Heart left ventricle (tissue), 16 donors: ENCODE results near the gene CCDC194. TPM values are rescaled to one million over a fixed set of nuclear protein-coding genes. Genes with fewer than 3 reads are reported as not detected.

Experiments used
- ATAC-seq, 4 donors: fragments of 200-7000 bp; cut with Tn5 transposase; one replicate each; pipeline ENCODE4 v1.9.1; 2020 to 2022; ENCODE audit warnings: moderate library complexity in 4 of 4, mild to moderate bottlenecking in 3 of 4, moderate number of reproducible peaks in 1 of 4
- DNase-seq, 5 donors: peaks; one replicate each; pipeline ENCODE4 v3.0.0-alpha.2; 2020
- H3K27ac ChIP-seq, 12 donors: fragments of 200-600 bp; sonication (generic) in 4 of 12; one replicate each; pipeline versions ENCODE4 v1.5.0 to v1.8.0; 2016 to 2022; ENCODE audit warnings: mild to moderate bottlenecking in 2 of 12
- H3K27me3 ChIP-seq, 9 donors: fragments of 200-600 bp; sonication (generic) in 2 of 9; one replicate each; pipeline versions ENCODE4 v1.5.1 to v1.8.0; 2016 to 2022; ENCODE audit warnings: mild to moderate bottlenecking in 3 of 9
- H3K36me3 ChIP-seq, 9 donors: fragments of 200-600 bp; sonication (generic) in 2 of 9; one replicate each; pipeline versions ENCODE4 v1.5.0 to v1.8.0; 2018 to 2022; ENCODE audit warnings: mild to moderate bottlenecking in 2 of 9
- H3K4me1 ChIP-seq, 12 donors: fragments of 200-600 bp; sonication (generic) in 4 of 12; one replicate each; pipeline versions ENCODE4 v1.5.0 to v1.8.0; 2016 to 2022; ENCODE audit warnings: mild to moderate bottlenecking in 3 of 12
- H3K4me3 ChIP-seq, 12 donors: fragments of 200-600 bp; sonication (generic) in 4 of 12; one replicate each; pipeline versions ENCODE4 v1.5.0 to v1.8.0; 2017 to 2022; ENCODE audit warnings: mild to moderate bottlenecking in 9 of 12, moderate library complexity in 4 of 12
- H3K9me3 ChIP-seq, 12 donors: fragments of 200-600 bp; sonication (generic) in 4 of 12; one replicate each; pipeline versions ENCODE4 v1.5.0 to v1.8.0; 2016 to 2022; ENCODE audit warnings: mild to moderate bottlenecking in 1 of 12
- CTCF ChIP-seq, 12 donors: fragments of 200-600 bp; sonication (generic) in 4 of 12; IDR thresholded peaks; one replicate each; pipeline versions ENCODE4 v1.5.0 to v1.8.0; 2018 to 2022; ENCODE audit warnings: antibody characterized with exemption in 12 of 12, mild to moderate bottlenecking in 5 of 12
- POLR2A ChIP-seq, 2 donors: fragments of 450-650 bp; IDR thresholded peaks; one replicate each; pipeline ENCODE4 v1.6.1; 2017; ENCODE audit warnings: antibody characterized with exemption in 2 of 2, mild to moderate bottlenecking in 2 of 2, moderate library complexity in 2 of 2
- WGBS, 4 donors: extraction: QIAGEN DNeasy Blood & Tissue Kit in 2 of 4; methylation state at CpG; one replicate each; pipeline versions ENCODE4 v1.1.5 to v1.1.7; 2013 to 2018; 5-methylcytosine and 5-hydroxymethylcytosine counted together
- intact Hi-C, 10 donors: fragments of 100-400 bp; cut with DNase I; formaldehyde crosslinking; loops; one replicate each; pipeline versions ENCODE4 v1.11.1 to v1.14.2; 2022
- polyA plus RNA-seq, 2 donors: library from polyadenylated mRNA; stranded (reverse); fragments of 200-250 nt; gene quantifications; one replicate each; pipeline ENCODE4 v1.2.3, GENCODE V29; 2013
- total RNA-seq, 9 donors: library from RNA; depleted of rRNA in 2 of 9; stranded (reverse); fragments of >200 nt in 2 of 9; fragmentation: NEBNext Ultra II Directional in 3 of 9; extraction: Animal tissue kit (Norgen Biotek cat#: 25700) in 3 of 9; gene quantifications; one replicate each; pipeline versions ENCODE4 v1.1.0 to v1.2.4, GENCODE V29; 2016 to 2023
- donor health status: ischemic (EF 13 %, LVEDD 7.1; RV severe dilation, severe dysfunction).
- donor health status: healthy with polysubstance abuse.
- donor health status: DM: no; HTN: yes; CAD: no.
- donor health status: DM: no; HTN: no; CAD: no.
- donor health status: ischemic (EF 25% LVEDD 6.9; RV normal size, moderate dysfunction).
- donor health status: ischemic (EF 25% LVEDD 5.7; RV mildly dilated, moderate dysfunction).
- donor health status: healthy.
- donor health status: DM: yes; HTN: yes; CAD: no.
- donor health status: ischemic (EF 35%, LVEDD 5.7; RV mildly dilated, moderate dysfunction).
- donor health status: nonischemic (EF 11% LVEDD 7.7; RV severe dilation, severe dysfunction).
- donor health status: DM: yes; HTN: yes; CAD: no.
- donor health status: PGD.
- donor health status: ischemic (EF 29% LVEDD 5.4; RV normal size, mild dysfunction).
- donor health status: nonischemic (EF 23%, LVEDD 6.1; RV moderate dilation, normal function).

Gene CCDC194
- total and polyA plus RNA-seq, 11 donors = 0.23 to 0.53 (median 0.37) TPM; not detected in 8

DNA sequence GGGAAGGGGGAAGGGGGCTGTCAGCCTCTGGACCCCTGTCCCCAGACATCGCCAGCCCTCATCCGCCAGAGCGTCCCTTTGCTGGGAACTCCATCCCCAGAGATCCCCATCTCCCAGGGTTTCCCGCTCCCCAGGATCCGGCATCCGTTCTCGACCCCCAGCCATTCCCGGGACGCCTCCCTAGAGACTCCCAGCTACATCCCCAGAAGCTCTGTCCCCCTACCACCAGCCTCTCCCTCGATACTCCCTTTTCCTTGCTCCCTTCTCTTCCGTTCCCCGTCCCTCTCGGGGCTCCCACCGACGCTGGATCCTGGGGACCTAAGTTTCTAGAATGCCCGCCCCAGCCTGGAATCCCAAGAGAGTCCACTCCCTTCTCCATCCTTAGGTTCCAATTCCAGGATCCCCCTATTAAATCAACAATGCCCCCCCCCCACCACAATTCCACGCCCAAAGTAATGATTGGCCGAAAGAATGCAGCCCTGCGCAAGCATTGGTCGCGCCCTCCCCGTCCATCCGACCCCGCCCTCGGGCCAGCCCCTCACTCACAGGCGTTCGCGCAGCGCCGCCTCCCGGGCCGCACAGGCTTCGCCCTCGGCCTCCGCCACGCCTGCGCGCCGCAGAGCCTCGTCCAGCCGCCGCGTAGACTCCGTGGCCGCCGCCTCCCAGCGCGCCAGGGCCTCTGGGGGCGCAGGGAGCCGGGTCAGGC lies 3.2 kb downstream of the CCDC194 start:
- Histone ChIP-seq H3K36me3 (no peaks in the 10 kb centered on the region), H3K4me1 (peaks cover 2 to 44% (median 17%) of the 10 kb centered on the region in 12 donors), H3K4me3 (peak overlapping the region; percentile 8 to 70 (median 50)), H3K27me3 (peaks cover 0 to 16% (median 7%) of the 10 kb centered on the region in 9 donors), H3K27ac (peak overlapping the region in 4 of 12 donors; percentile 3 to 28 (median 7)), H3K9me3 (peaks cover 0 to 15% (median 2%) of the 10 kb centered on the region in 12 donors)
- TF ChIP-seq POLR2A (IDR thresholded peaks at IDR 0.05) (peak in 1 of 2 donors; percentile 36), CTCF (IDR thresholded peaks at IDR 0.05) (peak; percentile 45 to 88 (median 79))
- ATAC-seq = peak; percentile 91 to 99 (median 98)
- intact Hi-C loops = loop anchor here in 7 of 10 donors (1.0 to 10.0 kb wide), 4 partner anchors 45 to 98 kb away; partner anchors contain the start of gene NXNL1 (in 2 of the 7)
- 0 to 2% (median 1%) methylated on average over 36 to 50 of the region's 50 CpGs for WGBS, 4 donors
- peak; percentile 93 to 96 (median 94) for DNase-seq

DNA sequence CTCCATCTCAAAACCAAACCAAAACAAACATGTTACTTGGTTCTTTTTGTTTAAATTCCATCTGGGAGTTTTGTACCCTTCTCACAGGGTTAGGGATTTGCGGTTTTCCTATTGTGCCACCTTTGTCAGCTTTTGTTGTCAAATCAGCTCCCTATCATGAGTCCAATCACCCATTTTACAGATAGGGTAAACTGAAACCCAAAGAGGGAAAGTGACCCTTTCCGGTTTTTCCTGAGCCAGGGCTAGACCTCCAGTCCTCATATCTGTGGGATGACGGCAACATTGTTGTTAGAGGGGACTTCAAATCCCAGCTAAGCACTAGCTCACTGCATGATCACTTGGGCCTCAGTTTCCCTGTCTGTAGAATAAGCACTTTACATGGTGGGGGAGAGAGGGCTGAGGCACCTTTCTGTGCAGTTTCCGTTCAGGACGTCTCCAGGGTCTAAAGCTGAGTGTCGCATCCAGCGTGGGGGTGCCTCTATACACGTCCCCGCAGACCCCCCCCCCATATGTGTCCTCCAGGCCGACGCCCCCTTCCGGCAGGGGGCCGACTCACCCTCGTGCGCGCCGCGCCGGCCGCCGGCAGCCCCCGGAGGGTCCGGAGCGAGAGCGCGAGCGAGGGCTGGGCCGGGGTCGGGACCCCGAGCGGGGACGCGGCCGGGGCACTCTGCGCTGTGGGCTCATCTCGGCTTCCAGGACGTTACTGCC lies 3.9 kb downstream of the CCDC194 start:
- Histone ChIP-seq H3K27me3 (peaks cover 0 to 16% (median 7%) of the 10 kb centered on the region in 9 donors), H3K27ac (peak overlapping the region in 3 of 12 donors; percentile 7 to 28 (median 7)), H3K4me3 (peak overlapping the region; percentile 8 to 70 (median 50)), H3K4me1 (peaks cover 2 to 41% (median 17%) of the 10 kb centered on the region in 12 donors), H3K9me3 (peaks cover 0 to 15% (median 2%) of the 10 kb centered on the region in 12 donors), H3K36me3 (no peaks in the 10 kb centered on the region)
- DNase-seq (peak in 1 of 5 donors; percentile 66), ATAC-seq (peak in 1 of 4 donors; percentile 2)
- 8 to 11% (median 9%) methylated on average over 27 to 37 of the region's 37 CpGs for WGBS, 4 donors
- intact Hi-C loops = loop anchor here in 9 of 10 donors (1.0 to 10.0 kb wide), 6 partner anchors 44 to 98 kb away; partner anchors contain the start of gene NXNL1 (in 2 of the 9)
- no peak for TF ChIP-seq POLR2A (IDR thresholded peaks at IDR 0.05)
- TF ChIP-seq CTCF (IDR thresholded peaks at IDR 0.05) = peak in 2 of 12 donors; percentile 12 to 13

GRCh38 chr19:17389288-17389687 lies 4.7 kb downstream of the CCDC194 start:
- H3K4me1 ChIP-seq = peaks cover 2 to 33% (median 15%) of the 10 kb centered on the region in 12 donors
- no peaks in the 10 kb centered on the region for H3K36me3 ChIP-seq
- H3K27me3 ChIP-seq = peaks cover 0 to 16% (median 6%) of the 10 kb centered on the region in 9 donors
- no peak for TF ChIP-seq POLR2A (IDR thresholded peaks at IDR 0.05)
- no peak for TF ChIP-seq CTCF (IDR thresholded peaks at IDR 0.05)
- no peak overlapping the region for H3K4me3 ChIP-seq
- ATAC-seq (no peak), DNase-seq (no peak)
- no peak overlapping the region for H3K27ac ChIP-seq
- intact Hi-C loops = loop anchor here in 6 of 10 donors (5.0 to 10.0 kb wide), 2 partner anchors 94 to 97 kb away; no protein-coding TSS in a partner anchor
- 51 to 63% (median 62%) methylated on average over 1 of the region's 1 CpG for WGBS, 4 donors
- peaks cover 0 to 15% (median 2%) of the 10 kb centered on the region in 12 donors for H3K9me3 ChIP-seq
